H1 (cell line): ENCODE results near the gene APOBEC3H. TPM values are rescaled to one million over a fixed set of nuclear protein-coding genes. Genes with fewer than 3 reads are reported as not detected.

Source experiments
- CTCF ChIA-PET: fragments of 300-600 bp; sonication (Branson Sonifier 250); formaldehyde crosslinking; loops from one replicate; lab custom pipeline; 2021; ENCODE audit not compliant: partially characterized antibody; lab: Charles Lee
- POLR2A ChIA-PET: fragments of 300-600 bp; sonication (Branson Sonifier 250); formaldehyde crosslinking; loops from one replicate; lab custom pipeline; 2021; ENCODE audit warnings: inconsistent platforms; ENCODE audit not compliant: partially characterized antibody; lab: Charles Lee
- DNase-seq, 2 experiments: peaks; one replicate each; pipeline versions ENCODE4 v3.0.0 to v3.0.0-alpha.2; 2010 to 2022; ENCODE audit warnings: low spot score in 2 of 2, low read depth in 1 of 2, mixed read lengths in 1 of 2
- FAIRE-seq: peaks from 2 replicates; lab custom pipeline; 2011; peaks lifted over from hg19 to GRCh38; lab: Jason Lieb, UNC
- H2AFZ ChIP-seq: 2 replicates; pipeline ENCODE4 v1.8.1; 2012; ENCODE audit warnings: low read length, inconsistent platforms
- H2AK5ac ChIP-seq: 2 replicates; pipeline ENCODE4 v1.6.1; 2013; ENCODE audit warnings: low read depth, low read length
- H2BK120ac ChIP-seq: replicated peaks from 2 replicates; pipeline ENCODE3; 2013; ENCODE audit warnings: low read depth, low read length, inconsistent platforms
- H2BK12ac ChIP-seq: 2 replicates; pipeline ENCODE4 v1.6.1; 2013; ENCODE audit warnings: low read depth, low read length
- H2BK15ac ChIP-seq: 2 replicates; pipeline ENCODE4 v1.6.1; 2013; ENCODE audit warnings: low read length
- H2BK20ac ChIP-seq: 2 replicates; pipeline ENCODE4 v1.6.1; 2013; ENCODE audit warnings: low read length
- H2BK5ac ChIP-seq: 2 replicates; pipeline ENCODE4 v1.6.1; 2013; ENCODE audit warnings: low read depth, low read length
- H3K14ac ChIP-seq: 2 replicates; pipeline ENCODE4 v1.6.1; 2013; ENCODE audit warnings: inconsistent platforms; ENCODE audit not compliant: insufficient read length
- H3K18ac ChIP-seq: 2 replicates; pipeline ENCODE4 v1.6.1; 2013; ENCODE audit warnings: low read length; ENCODE audit errors: extremely low read depth
- H3K23ac ChIP-seq: 2 replicates; pipeline ENCODE4 v1.6.1; 2013; ENCODE audit warnings: inconsistent platforms; ENCODE audit not compliant: insufficient read length
- H3K23me2 ChIP-seq: 2 replicates; pipeline ENCODE4 v1.6.1; 2013; ENCODE audit warnings: low read depth, low read length
- H3K27ac ChIP-seq: 2 replicates; pipeline ENCODE4 v1.6.1; 2011; ENCODE audit warnings: low read depth, low read length, inconsistent platforms
- H3K27me3 ChIP-seq, 4 experiments: replicated peaks in 1 of 4; 1 replicate in 1 of 4; 2 replicates in 3 of 4; pipeline versions ENCODE4 v1.6.1 to v1.8.1; 2011 to 2013; ENCODE audit warnings: low read length in 3 of 4, mild to moderate bottlenecking in 3 of 4, inconsistent platforms in 2 of 4, mixed read lengths in 2 of 4, moderate library complexity in 1 of 4; ENCODE audit not compliant: control insufficient read depth in 3 of 4, insufficient read depth in 3 of 4; ENCODE audit errors: extremely low read depth in 1 of 4
- H3K36me3 ChIP-seq, 4 experiments: 2 replicates each; pipeline versions ENCODE4 v1.6.1 to v1.8.1; 2011 to 2013; ENCODE audit warnings: mild to moderate bottlenecking in 4 of 4, low read length in 3 of 4, moderate library complexity in 2 of 4, control low read depth in 1 of 4, inconsistent platforms in 1 of 4; ENCODE audit not compliant: insufficient read depth in 4 of 4, control insufficient read depth in 2 of 4
- H3K4ac ChIP-seq: replicated peaks from 2 replicates; pipeline ENCODE3; 2013; ENCODE audit warnings: low read length, low read depth, mixed read lengths, inconsistent platforms; ENCODE audit not compliant: insufficient read length
- H3K4me1 ChIP-seq, 4 experiments: replicated peaks in 1 of 4; 1 replicate in 1 of 4; 2 replicates in 3 of 4; pipeline versions ENCODE4 v1.6.1 to v1.8.1; 2011 to 2013; ENCODE audit warnings: low read length in 3 of 4, inconsistent platforms in 2 of 4, mixed read lengths in 1 of 4; ENCODE audit not compliant: insufficient read depth in 4 of 4, control insufficient read depth in 3 of 4
- H3K4me2 ChIP-seq, 2 experiments: 2 replicates each; pipeline versions ENCODE4 v1.6.1 to v1.8.1; 2011 to 2013; ENCODE audit warnings: low read depth in 2 of 2, low read length in 2 of 2, control low read depth in 1 of 2, inconsistent platforms in 1 of 2, mild to moderate bottlenecking in 1 of 2; ENCODE audit not compliant: insufficient read depth in 1 of 2
- H3K4me3 ChIP-seq, 4 experiments: fragments of 200-600, 300-600 bp in 1 of 4; sonication (generic), shearing (Covaris generic), sonication (Bioruptor Twin) in 1 of 4; 2 replicates each; pipeline versions ENCODE4 v1.5.1 to v1.8.1; 2011 to 2016; ENCODE audit warnings: low read length in 4 of 4, low read depth in 3 of 4, control low read depth in 2 of 4, inconsistent platforms in 2 of 4, mild to moderate bottlenecking in 2 of 4, mixed read lengths in 1 of 4, moderate library complexity in 1 of 4; ENCODE audit not compliant: insufficient read depth in 2 of 4; ENCODE audit errors: extremely low read depth in 1 of 4
- H3K56ac ChIP-seq: replicated peaks from 2 replicates; pipeline ENCODE3; 2013; ENCODE audit warnings: low read depth, mild to moderate bottlenecking, mixed read lengths, low read length, inconsistent platforms; ENCODE audit not compliant: insufficient read length
- H3K79me1 ChIP-seq: 2 replicates; pipeline ENCODE4 v1.6.1; 2013; ENCODE audit warnings: low read depth, low read length, control low read depth
- H3K79me2 ChIP-seq, 2 experiments: 2 replicates each; pipeline versions ENCODE4 v1.6.1 to v1.8.1; 2012 to 2013; ENCODE audit warnings: low read length in 2 of 2, mild to moderate bottlenecking in 2 of 2, inconsistent platforms in 1 of 2; ENCODE audit not compliant: insufficient read depth in 2 of 2, control insufficient read depth in 1 of 2
- H3K9ac ChIP-seq, 4 experiments: replicated peaks in 1 of 4; 1 replicate in 1 of 4; 2 replicates in 3 of 4; pipeline versions ENCODE4 v1.6.1 to v1.8.1; 2011 to 2013; ENCODE audit warnings: low read depth in 3 of 4, low read length in 3 of 4, control low read depth in 2 of 4, mild to moderate bottlenecking in 2 of 4, moderate library complexity in 2 of 4, inconsistent platforms in 1 of 4; ENCODE audit errors: extremely low read depth in 1 of 4
- H3K9me3 ChIP-seq, 2 experiments: 2 replicates each; pipeline versions ENCODE4 v1.6.1 to v1.8.1; 2012 to 2013; ENCODE audit warnings: mild to moderate bottlenecking in 2 of 2, moderate library complexity in 2 of 2, control low read depth in 1 of 2, inconsistent platforms in 1 of 2, low read depth in 1 of 2, low read length in 1 of 2, mixed read lengths in 1 of 2; ENCODE audit not compliant: insufficient read depth in 2 of 2
- H4K20me1 ChIP-seq, 2 experiments: replicated peaks in 1 of 2; 2 replicates each; pipeline versions ENCODE3 to v1.8.1; 2011 to 2013; ENCODE audit warnings: inconsistent platforms in 2 of 2, low read length in 2 of 2, mild to moderate bottlenecking in 1 of 2; ENCODE audit not compliant: insufficient read depth in 2 of 2, control insufficient read depth in 1 of 2
- H4K5ac ChIP-seq: 2 replicates; pipeline ENCODE4 v1.6.1; 2013; ENCODE audit warnings: low read length, low read depth, mixed read lengths, inconsistent platforms; ENCODE audit not compliant: insufficient read length
- H4K8ac ChIP-seq: 2 replicates; pipeline ENCODE4 v1.8.0; 2013; ENCODE audit warnings: mild to moderate bottlenecking, moderate library complexity, low read length, inconsistent platforms; ENCODE audit not compliant: insufficient read depth; ENCODE audit errors: extremely low read depth
- H4K91ac ChIP-seq: replicated peaks from 2 replicates; pipeline ENCODE3; 2013; ENCODE audit warnings: low read length, mixed read lengths, inconsistent platforms; ENCODE audit not compliant: insufficient read length
- POU5F1 ChIP-seq: IDR thresholded peaks from 2 replicates; pipeline ENCODE4 v1.6.1; 2011; ENCODE audit warnings: low read depth, mild to moderate bottlenecking, low read length, moderate library complexity
- TCF12 ChIP-seq: IDR thresholded peaks from 2 replicates; pipeline ENCODE4 v1.6.1; 2011; ENCODE audit warnings: low read depth, mild to moderate bottlenecking, low read length
- USF2 ChIP-seq: IDR thresholded peaks from 2 replicates; pipeline ENCODE4 v1.6.1; 2011; ENCODE audit warnings: low read length, improper control_type of control experiment
- WGBS, 2 experiments: shearing (Covaris generic) in 1 of 2; methylation state at CpG; one replicate each; pipeline versions ENCODE4 v1.1.6 to v1.1.7; 2013 to 2015; ENCODE audit warnings: low lambda C conversion rate in 2 of 2, mixed read lengths in 2 of 2, inconsistent platforms in 1 of 2, low coverage in 1 of 2, missing lambda C conversion rate in 1 of 2; ENCODE audit not compliant: insufficient replicate concordance in 2 of 2, insufficient coverage in 1 of 2, insufficient read length in 1 of 2; ENCODE audit errors: extremely low coverage in 1 of 2, missing lambda C conversion rate in 1 of 2; 5-methylcytosine and 5-hydroxymethylcytosine counted together
- polyA plus RNA-seq, 7 experiments: library from polyadenylated mRNA; depleted of rRNA in 3 of 7; stranded (reverse) in 5 of 7; unstranded in 2 of 7; fragments of >200 nt in 5 of 7; fragments of 200-250 nt in 2 of 7; gene quantifications; 1 replicate in 5 of 7; 2 replicates in 1 of 7; 4 replicates in 1 of 7; pipeline versions ENCODE4 v1.2.1 to v1.2.3, GENCODE V29; 2011 to 2013; ENCODE audit warnings: missing spikeins in 2 of 7, mixed read lengths in 2 of 7
- total RNA-seq: library from RNA; stranded (reverse); fragmentation: NEBNext Ultra II Directional; extraction: Animal tissue kit (Norgen Biotek cat#: 25700); gene quantifications from 2 replicates; pipeline ENCODE4 v1.2.1, GENCODE V29; 2021

The APOBEC3H gene
- total and polyA plus RNA-seq, 2 of the 8 experiments (the other 6 are each of a cell fraction or from before 2014, with no cell fraction given), result 0.47 to 0.56 TPM

- Histone ChIP-seq H4K5ac (no peak overlapping the region), H4K91ac (no peak overlapping the region), H2BK12ac (no peak overlapping the region), H3K79me1 (no peaks in the 10 kb centered on the region), H3K9ac (no peak overlapping the region), H3K9me3 (no peaks in the 10 kb centered on the region), H2BK20ac (no peak overlapping the region), H3K4me2 (no peak overlapping the region), H2AK5ac (no peak overlapping the region), H3K27ac (no peak overlapping the region), H3K23me2 (no peaks in the 10 kb centered on the region), H3K36me3 (no peaks in the 10 kb centered on the region), H4K20me1 (no peaks in the 10 kb centered on the region), H3K4ac (no peak overlapping the region), H2BK5ac (no peak overlapping the region), H2AFZ (no peak overlapping the region), H3K56ac (no peak overlapping the region), H3K23ac (no peak overlapping the region), H3K27me3 (no peaks in the 10 kb centered on the region), H4K8ac (no peak overlapping the region), H3K18ac (no peak overlapping the region), H2BK15ac (no peak overlapping the region), H3K14ac (no peak overlapping the region), H3K79me2 (no peaks in the 10 kb centered on the region), H2BK120ac (no peak overlapping the region), H3K4me1 (peaks cover 1 to 6% (median 3%) of the 10 kb centered on the region in 4 experiments; a peak in 5 of 7 replicates), H3K4me3 (no peak overlapping the region)
- whole genome bisulfite sequencing, 2 experiments, result 88% methylated on average over 2 of the region's 2 CpGs; no CpG with 5 or more reads in 1 of the 2 experiments
- TF ChIP-seq POU5F1 (no peak), USF2 (no peak), TCF12 (no peak)
- no peak for DNase-seq
- POLR2A ChIA-PET, result no interaction called here
- no peak for FAIRE-seq
- CTCF ChIA-PET, result interaction anchor here (0.5 to 1.1 kb wide), 2 partner anchors 63 to 133 kb away, joined by 3 to 4 read pairs; no protein-coding TSS in a partner anchor
Observed at GRCh38 chr22:39106326-39106725, 9.3 kb downstream of the APOBEC3H start.
